Ascending aorta (tissue), 2 donors: ENCODE data around the gene ZNF205. TPM values are rescaled to one million over a fixed set of nuclear protein-coding genes. Genes with fewer than 3 reads are reported as not detected.

Experiments used
- DNase-seq, 2 donors: peaks; one replicate each; pipeline ENCODE4 v3.0.0-alpha.2; 2019; ENCODE audit warnings: low spot score in 2 of 2
- H3K27ac ChIP-seq, 2 donors: fragments of 200-600 bp; sonication (generic); one replicate each; pipeline ENCODE4 v1.5.1; 2016 to 2017; ENCODE audit warnings: mild to moderate bottlenecking in 1 of 2
- H3K27me3 ChIP-seq: fragments of 200-600 bp; sonication (generic); one replicate; pipeline ENCODE4 v1.5.1; 2017
- H3K36me3 ChIP-seq, 2 donors: fragments of 200-600 bp; sonication (generic); one replicate each; pipeline ENCODE4 v1.5.1; 2016
- H3K4me1 ChIP-seq, 2 donors: fragments of 200-600 bp; sonication (generic); one replicate each; pipeline ENCODE4 v1.5.1; 2016 to 2017; ENCODE audit warnings: mild to moderate bottlenecking in 1 of 2
- H3K4me3 ChIP-seq, 2 donors: fragments of 200-600 bp; sonication (generic); one replicate each; pipeline ENCODE4 v1.5.1; 2016 to 2017; ENCODE audit warnings: mild to moderate bottlenecking in 1 of 2
- H3K9me3 ChIP-seq, 2 donors: fragments of 200-600 bp; sonication (generic); one replicate each; pipeline ENCODE4 v1.5.1; 2016
- CTCF ChIP-seq, 3 experiments: fragments of 200-600 bp in 2 of 3; fragments of 450-650 bp in 1 of 3; sonication (generic) in 2 of 3; IDR thresholded peaks; one replicate each; pipeline ENCODE4 v1.5.1; 2016 to 2019; ENCODE audit warnings: antibody characterized with exemption in 3 of 3, mild to moderate bottlenecking in 1 of 3, moderate library complexity in 1 of 3
- intact Hi-C: fragments of 100-400 bp; cut with DNase I; formaldehyde crosslinking; loops from one replicate; pipeline ENCODE4 v1.15.1; 2023
- total RNA-seq: library from RNA; depleted of rRNA; stranded (reverse); fragments of >200 nt; gene quantifications from one replicate; pipeline ENCODE4 v1.1.0, GENCODE V29; 2016

Gene ZNF205
- total RNA-seq, 1 donor from 2014 or later, result 49.8 TPM

- Histone ChIP-seq H3K9me3 (no peaks in the 10 kb centered on the region), H3K4me3 (no peak overlapping the region), H3K36me3 (peaks cover 25 to 35% of the 10 kb centered on the region in 2 donors), H3K27me3 (no peaks in the 10 kb centered on the region), H3K4me1 (no peaks in the 10 kb centered on the region), H3K27ac (no peak overlapping the region)
- no peak for TF ChIP-seq CTCF (IDR thresholded peaks at IDR 0.05)
- DNase-seq, result no peak
- intact Hi-C loops, result no loop called here
Measured at GRCh38 chr16:3142770-3143169, 30.4 kb downstream of the ZNF205 start.

GRCh38 chr16:3143189-3143588, 30.8 kb downstream of the ZNF205 start:
- intact Hi-C loops, result no loop called here
- no peaks in the 10 kb centered on the region for H3K9me3 ChIP-seq
- DNase-seq, result no peak
- no peak for TF ChIP-seq CTCF (IDR thresholded peaks at IDR 0.05)
- peaks cover 24 to 35% of the 10 kb centered on the region in 2 donors for H3K36me3 ChIP-seq
- H3K4me3 ChIP-seq, result no peak overlapping the region
- no peaks in the 10 kb centered on the region for H3K27me3 ChIP-seq
- H3K4me1 ChIP-seq, result no peaks in the 10 kb centered on the region
- no peak overlapping the region for H3K27ac ChIP-seq

GRCh38 chr16:3143598-3144320, 31.4 kb downstream of the ZNF205 start:
- no peaks in the 10 kb centered on the region for H3K9me3 ChIP-seq
- H3K4me3 ChIP-seq, result no peak overlapping the region
- no peak overlapping the region for H3K27ac ChIP-seq
- no peaks in the 10 kb centered on the region for H3K27me3 ChIP-seq
- no peaks in the 10 kb centered on the region for H3K4me1 ChIP-seq
- TF ChIP-seq CTCF (IDR thresholded peaks at IDR 0.05), result no peak
- H3K36me3 ChIP-seq, result peaks cover 20 to 34% of the 10 kb centered on the region in 2 donors
- intact Hi-C loops, result no loop called here
- DNase-seq, result no peak

- no peak for DNase-seq
Measured at GRCh38 chr16:3144321-3144983, 32.1 kb downstream of the ZNF205 start.

GRCh38 chr16:3145151-3145550, 32.8 kb downstream of the ZNF205 start:
- Histone ChIP-seq H3K9me3 (no peaks in the 10 kb centered on the region), H3K4me3 (no peak overlapping the region), H3K27me3 (no peaks in the 10 kb centered on the region), H3K27ac (no peak overlapping the region), H3K36me3 (peaks cover 20 to 27% of the 10 kb centered on the region in 2 donors), H3K4me1 (peaks cover 0 to 7% of the 10 kb centered on the region in 2 donors)
- no peak for TF ChIP-seq CTCF (IDR thresholded peaks at IDR 0.05)
- intact Hi-C loops, result no loop called here
- DNase-seq, result no peak

More at GRCh38 chr16:3144321-3144983, 32.1 kb downstream of the ZNF205 start:
- Histone ChIP-seq H3K27ac (no peak overlapping the region), H3K9me3 (no peaks in the 10 kb centered on the region), H3K4me3 (no peak overlapping the region), H3K27me3 (no peaks in the 10 kb centered on the region), H3K36me3 (peaks cover 20 to 27% of the 10 kb centered on the region in 2 donors), H3K4me1 (peaks cover 0 to 1% of the 10 kb centered on the region in 2 donors)
- intact Hi-C loops, result no loop called here
- TF ChIP-seq CTCF (IDR thresholded peaks at IDR 0.05), result no peak
